Measurements from ENCODE around the gene CPNE4. TPM values are rescaled to one million over a fixed set of nuclear protein-coding genes. Genes with fewer than 3 reads are reported as not detected.

The CPNE4 gene
- total RNA-seq, 4 donors from 2014 or later: 0.17 to 0.52 TPM; not detected in 2

DNA sequence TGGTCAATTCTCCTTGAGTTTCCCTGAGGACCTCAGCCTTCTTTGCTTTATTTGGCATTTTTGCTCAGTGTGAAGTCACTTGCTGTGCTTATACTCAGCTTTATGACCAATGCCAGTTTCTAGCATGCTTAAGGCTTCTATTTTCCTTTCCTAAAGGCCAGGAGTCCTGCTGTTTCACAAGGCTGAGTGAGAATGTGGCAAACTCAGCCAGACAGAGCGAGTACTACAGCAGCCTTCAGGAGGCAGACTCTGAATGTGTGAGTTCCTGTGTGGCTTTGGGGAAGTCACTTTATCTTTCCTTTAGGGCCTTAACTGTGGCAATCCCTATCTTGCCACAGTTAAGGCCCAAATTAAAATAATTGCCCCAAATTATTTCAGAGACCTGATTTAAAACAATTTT is 318.8 kb downstream of the CPNE4 start:
- WGBS: 62% methylated on average over 1 of the region's 1 CpG
- DNase-seq (ENCODE audit: extremely low spot score): no peak
- intact Hi-C loops (cut with DNase I): no loop called here

DNA sequence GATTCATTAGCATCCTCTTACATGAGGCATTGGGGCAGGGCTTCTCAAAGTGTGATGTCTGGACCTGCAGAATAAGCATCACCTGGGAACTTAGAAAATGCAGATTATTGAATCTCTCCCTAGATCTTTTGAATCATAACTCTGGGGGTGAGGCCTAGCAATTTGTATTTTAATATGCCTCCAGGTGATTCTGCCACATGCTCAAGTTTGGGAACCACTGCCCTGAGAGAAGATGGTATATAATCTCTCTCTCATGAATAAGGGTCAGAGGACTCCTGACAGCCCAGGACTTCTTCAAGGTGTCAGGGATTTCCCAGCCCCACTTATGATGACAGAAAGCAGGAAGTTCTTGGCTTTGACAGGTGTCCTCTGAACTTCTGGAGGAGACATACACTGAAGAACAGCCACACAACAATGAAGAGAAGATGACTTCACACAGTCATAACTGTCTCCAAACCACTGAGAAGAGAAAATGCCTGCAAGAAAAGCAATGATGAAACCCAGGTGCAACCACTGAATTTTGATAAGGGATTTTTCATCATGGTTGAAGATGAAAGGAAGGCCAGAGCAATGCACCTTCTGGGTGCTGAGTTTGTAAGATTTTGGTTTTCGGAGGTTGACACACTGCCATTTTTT is 320.1 kb downstream of the CPNE4 start:
- no peak overlapping the region for H3K27ac ChIP-seq (replicated peaks in 1 of 4)
- no peaks in the 10 kb centered on the region for H3K9me3 ChIP-seq
- no peaks in the 10 kb centered on the region for H3K36me3 ChIP-seq
- 85% methylated on average over 1 of the region's 1 CpG for WGBS
- H3K4me1 ChIP-seq: no peaks in the 10 kb centered on the region
- no peak for DNase-seq (ENCODE audit: extremely low spot score)
- TF ChIP-seq, protein P1, sequence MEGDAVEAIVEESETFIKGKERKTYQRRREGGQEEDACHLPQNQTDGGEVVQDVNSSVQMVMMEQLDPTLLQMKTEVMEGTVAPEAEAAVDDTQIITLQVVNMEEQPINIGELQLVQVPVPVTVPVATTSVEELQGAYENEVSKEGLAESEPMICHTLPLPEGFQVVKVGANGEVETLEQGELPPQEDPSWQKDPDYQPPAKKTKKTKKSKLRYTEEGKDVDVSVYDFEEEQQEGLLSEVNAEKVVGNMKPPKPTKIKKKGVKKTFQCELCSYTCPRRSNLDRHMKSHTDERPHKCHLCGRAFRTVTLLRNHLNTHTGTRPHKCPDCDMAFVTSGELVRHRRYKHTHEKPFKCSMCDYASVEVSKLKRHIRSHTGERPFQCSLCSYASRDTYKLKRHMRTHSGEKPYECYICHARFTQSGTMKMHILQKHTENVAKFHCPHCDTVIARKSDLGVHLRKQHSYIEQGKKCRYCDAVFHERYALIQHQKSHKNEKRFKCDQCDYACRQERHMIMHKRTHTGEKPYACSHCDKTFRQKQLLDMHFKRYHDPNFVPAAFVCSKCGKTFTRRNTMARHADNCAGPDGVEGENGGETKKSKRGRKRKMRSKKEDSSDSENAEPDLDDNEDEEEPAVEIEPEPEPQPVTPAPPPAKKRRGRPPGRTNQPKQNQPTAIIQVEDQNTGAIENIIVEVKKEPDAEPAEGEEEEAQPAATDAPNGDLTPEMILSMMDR (IDR thresholded peaks at IDR 0.05): no peak
- no peak for TF ChIP-seq POLR2A (IDR thresholded peaks at IDR 0.05; ENCODE audit: low read depth)
- H3K4me3 ChIP-seq: no peak overlapping the region
- no peaks in the 10 kb centered on the region for H3K27me3 ChIP-seq
- intact Hi-C loops (cut with DNase I): no loop called here

More for the DNA sequence above, 318.8 kb downstream of the CPNE4 start:
- Histone ChIP-seq H3K36me3 (no peaks in the 10 kb centered on the region), H3K4me3 (no peak overlapping the region), H3K27me3 (no peaks in the 10 kb centered on the region), H3K4me1 (no peaks in the 10 kb centered on the region), H3K27ac (replicated peaks in 1 of 4) (no peak overlapping the region), H3K9me3 (no peaks in the 10 kb centered on the region)
- TF ChIP-seq POLR2AphosphoS5 (IDR thresholded peaks at IDR 0.05): no peak
- TF ChIP-seq, protein P1 (IDR thresholded peaks at IDR 0.05): no peak
- TF ChIP-seq EP300 (IDR thresholded peaks at IDR 0.05): no peak
- TF ChIP-seq POLR2A (IDR thresholded peaks at IDR 0.05; ENCODE audit: low read depth): no peak

DNA sequence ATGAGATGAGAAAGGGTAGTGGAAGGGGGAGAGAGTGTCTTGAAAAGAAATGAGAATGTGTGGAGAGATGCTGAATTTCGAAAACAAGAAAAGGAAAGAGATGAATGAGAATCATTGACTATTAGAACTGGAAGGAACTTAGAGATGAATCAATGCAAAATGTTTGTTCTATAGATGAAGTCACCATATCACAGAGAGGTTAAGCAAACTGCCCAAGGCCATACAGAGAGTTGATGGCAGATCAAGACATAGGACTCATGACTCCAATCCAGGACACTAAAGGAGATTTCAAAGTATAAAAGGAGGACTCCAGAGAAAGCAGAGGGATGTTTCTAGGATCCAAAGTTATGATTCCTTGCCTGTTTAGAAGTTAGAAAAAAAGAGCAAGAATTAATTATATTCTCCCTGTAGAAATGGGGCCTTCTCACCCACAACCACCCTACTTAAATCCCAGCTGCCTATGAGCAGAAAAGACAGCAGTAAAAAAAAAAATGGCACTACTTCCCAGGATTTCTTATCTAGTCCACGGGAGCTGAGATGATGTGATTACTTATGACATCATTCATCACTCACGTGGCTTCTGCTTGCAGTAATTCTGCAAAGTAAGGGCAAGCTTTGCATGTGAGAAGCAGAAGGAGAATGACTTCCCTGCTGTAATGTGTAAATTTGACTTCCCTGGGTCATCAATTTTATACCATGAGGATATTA is 321.2 kb downstream of the CPNE4 start:
- DNase-seq (ENCODE audit: extremely low spot score): no peak
- Histone ChIP-seq H3K9me3 (no peaks in the 10 kb centered on the region), H3K27me3 (no peaks in the 10 kb centered on the region), H3K36me3 (no peaks in the 10 kb centered on the region), H3K4me3 (no peak overlapping the region), H3K27ac (replicated peaks in 1 of 4) (no peak overlapping the region), H3K4me1 (no peaks in the 10 kb centered on the region)
- TF ChIP-seq, protein P1 (IDR thresholded peaks at IDR 0.05): no peak
- TF ChIP-seq POLR2A (IDR thresholded peaks at IDR 0.05; ENCODE audit: low read depth) (no peak), EP300 (IDR thresholded peaks at IDR 0.05) (no peak), POLR2AphosphoS5 (IDR thresholded peaks at IDR 0.05) (no peak)
- intact Hi-C loops (cut with DNase I): no loop called here
- WGBS: 59% methylated on average over 3 of the region's 3 CpGs

DNA sequence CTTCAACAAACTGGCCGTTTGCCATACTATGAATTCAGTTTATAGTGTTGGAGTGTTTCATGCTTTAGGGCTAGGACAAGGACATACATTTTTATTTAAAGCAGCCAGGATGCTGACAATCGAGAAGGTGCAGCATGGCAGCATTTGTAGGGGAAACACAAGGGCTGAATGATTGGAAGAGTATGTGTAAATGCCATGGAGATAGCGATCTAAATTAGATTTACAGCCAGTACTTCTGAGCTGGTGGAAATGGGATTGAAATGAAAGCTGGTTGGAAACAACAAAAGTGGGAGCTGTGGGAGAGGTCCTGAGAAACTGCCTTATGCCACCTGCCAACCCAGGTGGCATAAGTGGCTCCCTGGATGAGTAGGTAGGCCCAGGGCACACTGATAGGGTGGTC is 322.2 kb downstream of the CPNE4 start:
- H3K27ac ChIP-seq (replicated peaks in 1 of 4): no peak overlapping the region
- H3K4me1 ChIP-seq: no peaks in the 10 kb centered on the region
- no peaks in the 10 kb centered on the region for H3K36me3 ChIP-seq
- TF ChIP-seq, protein P1 (IDR thresholded peaks at IDR 0.05): no peak
- TF ChIP-seq EP300 (IDR thresholded peaks at IDR 0.05): no peak
- TF ChIP-seq POLR2A (IDR thresholded peaks at IDR 0.05; ENCODE audit: low read depth): no peak
- no peak for TF ChIP-seq POLR2AphosphoS5 (IDR thresholded peaks at IDR 0.05)
- no peak overlapping the region for H3K4me3 ChIP-seq
- H3K27me3 ChIP-seq: no peaks in the 10 kb centered on the region
- no peaks in the 10 kb centered on the region for H3K9me3 ChIP-seq
- intact Hi-C loops (cut with DNase I): no loop called here
- no peak for DNase-seq (ENCODE audit: extremely low spot score)
- WGBS: 66% methylated on average over 3 of the region's 3 CpGs
